Measurements from ENCODE around the gene ILF2. TPM values are rescaled to one million over a fixed set of nuclear protein-coding genes. Genes with fewer than 3 reads are reported as not detected.

ILF2 gene
- total RNA-seq, 4 donors from 2014 or later: 80.4 to 118 (median 105) TPM

DNA sequence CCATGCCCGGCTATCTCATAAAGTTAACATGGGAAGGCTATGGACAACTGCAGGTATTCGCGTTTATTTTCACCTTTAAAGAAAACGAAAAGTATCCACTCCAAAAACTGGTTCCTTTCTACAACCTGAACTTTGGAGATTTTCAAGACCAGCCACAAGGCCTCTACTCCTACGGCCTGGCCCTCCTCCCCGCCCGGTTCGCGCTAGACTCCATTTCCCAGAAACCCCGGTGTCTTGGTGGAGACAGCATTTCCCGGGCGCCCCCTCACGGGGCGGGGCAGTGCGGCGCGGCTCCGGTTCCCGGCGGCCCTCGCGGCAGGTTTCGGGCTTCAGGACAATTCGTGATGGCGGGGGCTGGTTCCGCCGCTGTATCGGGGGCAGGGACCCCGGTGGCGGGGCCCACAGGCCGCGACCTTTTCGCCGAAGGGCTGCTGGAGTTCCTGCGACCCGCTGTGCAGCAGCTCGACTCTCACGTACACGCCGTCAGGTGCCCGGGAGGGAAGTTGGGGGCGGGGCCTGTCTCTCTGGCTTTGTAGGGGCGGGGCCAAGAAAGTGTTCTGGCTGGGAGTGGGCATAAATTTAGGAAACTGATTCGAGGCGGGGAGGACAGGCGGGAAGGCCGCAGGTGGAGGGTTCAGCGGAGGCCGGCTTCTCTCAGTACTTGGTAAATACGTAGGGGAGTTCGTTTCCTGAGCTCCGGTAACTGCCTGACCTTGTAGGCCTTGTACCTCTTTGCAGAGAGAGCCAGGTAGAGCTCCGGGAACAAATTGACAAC, 12.2 kb downstream of the ILF2 start, which contains the start of gene SNAPIN:
Gene SNAPIN (plus strand): TSS at position 304 of the 775 bp plus-strand sequence. CDS start 41 bp downstream, at position 345.
- TF ChIP-seq, protein P1, sequence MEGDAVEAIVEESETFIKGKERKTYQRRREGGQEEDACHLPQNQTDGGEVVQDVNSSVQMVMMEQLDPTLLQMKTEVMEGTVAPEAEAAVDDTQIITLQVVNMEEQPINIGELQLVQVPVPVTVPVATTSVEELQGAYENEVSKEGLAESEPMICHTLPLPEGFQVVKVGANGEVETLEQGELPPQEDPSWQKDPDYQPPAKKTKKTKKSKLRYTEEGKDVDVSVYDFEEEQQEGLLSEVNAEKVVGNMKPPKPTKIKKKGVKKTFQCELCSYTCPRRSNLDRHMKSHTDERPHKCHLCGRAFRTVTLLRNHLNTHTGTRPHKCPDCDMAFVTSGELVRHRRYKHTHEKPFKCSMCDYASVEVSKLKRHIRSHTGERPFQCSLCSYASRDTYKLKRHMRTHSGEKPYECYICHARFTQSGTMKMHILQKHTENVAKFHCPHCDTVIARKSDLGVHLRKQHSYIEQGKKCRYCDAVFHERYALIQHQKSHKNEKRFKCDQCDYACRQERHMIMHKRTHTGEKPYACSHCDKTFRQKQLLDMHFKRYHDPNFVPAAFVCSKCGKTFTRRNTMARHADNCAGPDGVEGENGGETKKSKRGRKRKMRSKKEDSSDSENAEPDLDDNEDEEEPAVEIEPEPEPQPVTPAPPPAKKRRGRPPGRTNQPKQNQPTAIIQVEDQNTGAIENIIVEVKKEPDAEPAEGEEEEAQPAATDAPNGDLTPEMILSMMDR (IDR thresholded peaks at IDR 0.05): no peak
- peak in 1 of 2 donors; percentile 44 for TF ChIP-seq POLR2A (IDR thresholded peaks at IDR 0.05)
- peak; percentile 91 to 98 for DNase-seq (ENCODE audit: low spot score in 2 of 2)
- WGBS, 2 donors: 2% methylated on average over 47 of the region's 53 CpGs
- intact Hi-C loops (cut with DNase I; ENCODE audit: low total_unique reads): no loop called here
- H3K4me3 ChIP-seq (ENCODE audit: low read depth, poor library complexity, severe bottlenecking): peak within 1 kb of the TSS; percentile 55

DNA sequence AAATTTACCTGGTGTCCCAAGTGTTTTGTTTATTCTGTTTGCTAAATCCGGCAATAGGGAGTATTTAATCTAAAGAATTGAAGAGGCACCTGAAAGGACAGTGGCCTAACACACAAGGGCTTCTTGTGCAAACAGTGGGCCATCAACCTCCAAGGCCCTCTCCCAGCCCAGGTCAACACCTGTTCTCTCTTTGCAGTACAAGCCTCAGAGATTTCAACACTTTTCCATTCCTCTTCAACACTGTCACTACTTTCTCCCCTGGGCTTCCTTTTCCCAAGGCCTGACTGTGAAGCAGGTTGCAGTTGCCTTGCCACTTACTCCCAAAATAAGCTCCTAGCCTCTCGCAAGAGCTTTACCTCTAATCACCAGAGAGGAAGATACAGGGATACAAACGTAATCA, 15.5 kb downstream of the ILF2 start:
- intact Hi-C loops (cut with DNase I; ENCODE audit: low total_unique reads): no loop called here
- H3K4me3 ChIP-seq (ENCODE audit: low read depth, poor library complexity, severe bottlenecking): no peak overlapping the region
- TF ChIP-seq, protein P1 (IDR thresholded peaks at IDR 0.05): no peak
- TF ChIP-seq POLR2A (IDR thresholded peaks at IDR 0.05): no peak
- 87% methylated on average over 3 of the region's 3 CpGs for WGBS, 2 donors
- no peak for DNase-seq (ENCODE audit: low spot score in 2 of 2)

DNA sequence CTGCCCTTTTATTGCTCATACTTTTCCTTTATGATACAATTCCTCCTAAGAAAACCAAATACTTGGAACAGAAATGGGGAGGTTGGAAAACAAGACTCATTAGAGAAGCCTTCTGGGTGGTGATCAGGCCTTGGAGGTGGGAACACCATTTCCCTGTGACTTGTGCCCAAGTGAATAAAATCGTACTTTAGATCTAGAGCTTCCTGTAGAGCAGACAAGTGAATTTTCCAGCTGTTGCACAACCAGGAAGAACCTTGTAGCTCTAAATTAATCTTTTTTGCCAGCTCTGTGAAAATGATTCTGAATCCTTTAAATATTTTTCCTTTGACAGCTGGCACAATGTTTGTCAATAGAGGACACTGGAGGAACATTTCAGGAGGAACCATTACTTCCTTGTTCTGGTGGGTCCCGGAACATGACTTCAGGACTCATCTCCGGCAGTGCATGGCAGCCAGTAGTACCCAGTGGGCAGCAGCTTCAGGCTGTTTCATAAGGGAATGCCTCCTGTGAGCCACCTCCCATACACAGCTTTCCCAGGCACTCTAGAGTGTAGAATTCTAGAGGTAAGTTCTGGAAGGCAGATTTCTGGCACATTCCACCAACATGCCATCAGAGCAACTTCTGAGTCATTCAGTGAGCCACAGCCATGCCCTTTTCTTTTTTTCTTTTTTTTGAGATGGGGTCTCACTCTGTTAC, 17.8 kb downstream of the ILF2 start:
- no peak for DNase-seq (ENCODE audit: low spot score in 2 of 2)
- H3K4me3 ChIP-seq (ENCODE audit: low read depth, poor library complexity, severe bottlenecking): no peak overlapping the region
- no peak for TF ChIP-seq POLR2A (IDR thresholded peaks at IDR 0.05)
- TF ChIP-seq, protein P1 (IDR thresholded peaks at IDR 0.05): no peak
- intact Hi-C loops (cut with DNase I; ENCODE audit: low total_unique reads): no loop called here
- 51 to 57% methylated on average over 3 of the region's 3 CpGs for WGBS, 2 donors

DNA sequence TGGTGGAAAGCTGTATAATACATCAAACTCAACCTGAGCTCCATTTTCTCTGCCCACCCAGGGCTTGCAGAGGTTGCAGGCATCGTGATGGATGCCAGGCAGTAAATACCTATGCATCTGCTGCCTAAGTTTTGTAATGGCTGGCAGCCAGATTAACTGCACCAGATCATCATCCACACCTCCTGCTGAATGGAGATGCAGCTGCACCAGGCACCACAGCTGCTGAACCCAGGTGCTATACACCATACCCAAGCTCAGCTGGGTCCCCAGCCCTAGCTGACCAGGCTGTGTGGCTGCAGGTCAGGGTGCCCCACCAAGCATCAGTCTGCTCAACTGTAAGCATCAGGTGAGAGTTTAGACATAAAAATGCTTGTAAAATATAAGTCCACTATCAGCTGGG, 19.0 kb downstream of the ILF2 start:
- intact Hi-C loops (cut with DNase I; ENCODE audit: low total_unique reads): no loop called here
- 53 to 56% methylated on average over 1 of the region's 1 CpG for WGBS, 2 donors
- no peak overlapping the region for H3K4me3 ChIP-seq (ENCODE audit: low read depth, poor library complexity, severe bottlenecking)
- TF ChIP-seq, protein P1 (IDR thresholded peaks at IDR 0.05): no peak
- no peak for TF ChIP-seq POLR2A (IDR thresholded peaks at IDR 0.05)
- DNase-seq (ENCODE audit: low spot score in 2 of 2): no peak

- H3K4me3 ChIP-seq (ENCODE audit: low read depth, poor library complexity, severe bottlenecking): no peak overlapping the region
- 85 to 86% methylated on average over 2 of the region's 2 CpGs for WGBS, 2 donors
- TF ChIP-seq POLR2A (IDR thresholded peaks at IDR 0.05): no peak
- TF ChIP-seq, protein P1 (IDR thresholded peaks at IDR 0.05): no peak
- DNase-seq (ENCODE audit: low spot score in 2 of 2): no peak
- intact Hi-C loops (cut with DNase I; ENCODE audit: low total_unique reads): no loop called here
Measured at GRCh38 chr1:153649863-153650235, 20.9 kb downstream of the ILF2 start.
